Cortex of kidney (tissue), 1 donor: ENCODE results near the gene SNAP47.

Source experiments
- DNase-seq: peaks from one replicate; lab custom pipeline; 2025; lab: John Stamatoyannopoulos, UW

SNAP47 gene

DNA sequence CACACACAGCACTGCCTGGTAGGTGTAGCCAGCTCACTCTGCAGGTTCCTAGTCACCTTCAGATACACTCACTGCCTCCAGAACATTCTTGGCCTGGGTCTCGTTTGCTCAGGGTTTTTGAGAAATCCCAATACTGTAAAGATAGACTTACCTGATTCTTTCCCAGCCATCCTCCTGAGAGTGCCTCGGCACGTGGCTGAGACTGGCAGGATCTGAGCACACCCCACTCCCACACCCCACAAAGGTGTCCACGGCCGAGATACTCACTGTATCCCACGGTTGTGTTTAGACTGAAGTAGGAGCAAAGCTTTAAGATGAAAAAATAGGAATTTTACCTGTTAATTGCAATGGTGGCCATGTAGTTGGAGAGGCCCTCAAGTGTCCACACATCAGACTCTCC lies 33.4 kb downstream of the SNAP47 start:
- DNase-seq, result no peak

- no peak for DNase-seq
These were observed 34.1 kb downstream of the SNAP47 start for GRCh38 chr1:227769047-227769935.

GRCh38 chr1:227769936-227770494 lies 34.8 kb downstream of the SNAP47 start:
- no peak for DNase-seq

DNA sequence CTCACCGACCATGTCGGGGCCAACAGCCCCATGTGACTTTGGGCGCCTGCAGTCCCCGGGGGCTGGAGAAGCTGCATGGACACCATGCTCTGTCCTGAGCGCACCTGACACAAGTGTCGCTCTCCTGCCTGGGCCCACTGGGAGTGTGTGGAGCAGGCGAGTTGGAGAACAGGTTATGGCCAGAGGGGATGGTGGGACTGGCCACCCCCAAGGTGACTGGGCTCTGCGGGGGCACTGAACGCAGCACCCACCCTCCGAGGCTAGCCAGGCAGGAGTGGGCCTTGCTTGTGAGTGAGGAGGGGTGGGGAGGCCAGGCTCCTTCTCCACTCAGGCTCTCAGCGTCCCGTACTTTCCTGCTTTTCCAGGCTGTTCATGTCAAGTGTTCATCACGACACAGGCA lies 35.6 kb downstream of the SNAP47 start:
- DNase-seq, result no peak

DNA sequence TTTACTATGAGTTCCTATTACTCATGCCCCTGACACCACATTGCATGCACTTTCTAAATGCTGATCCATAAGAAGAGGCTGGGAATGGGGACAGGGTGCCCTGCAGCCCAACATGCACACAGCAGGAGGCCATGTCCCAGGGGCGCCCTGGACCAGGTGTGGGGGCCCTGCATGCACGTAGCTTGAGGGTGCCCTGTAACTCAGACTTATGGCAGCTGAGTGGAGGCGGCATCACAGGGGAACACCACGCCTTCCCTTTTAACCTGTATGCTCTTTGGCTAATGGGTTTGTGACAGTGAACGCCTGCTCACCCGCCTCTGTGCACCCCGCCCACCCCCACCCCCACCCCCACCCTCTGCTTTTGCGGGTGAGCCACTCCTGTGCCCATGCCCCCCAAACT lies 36.1 kb downstream of the SNAP47 start:
- DNase-seq, result no peak

DNA sequence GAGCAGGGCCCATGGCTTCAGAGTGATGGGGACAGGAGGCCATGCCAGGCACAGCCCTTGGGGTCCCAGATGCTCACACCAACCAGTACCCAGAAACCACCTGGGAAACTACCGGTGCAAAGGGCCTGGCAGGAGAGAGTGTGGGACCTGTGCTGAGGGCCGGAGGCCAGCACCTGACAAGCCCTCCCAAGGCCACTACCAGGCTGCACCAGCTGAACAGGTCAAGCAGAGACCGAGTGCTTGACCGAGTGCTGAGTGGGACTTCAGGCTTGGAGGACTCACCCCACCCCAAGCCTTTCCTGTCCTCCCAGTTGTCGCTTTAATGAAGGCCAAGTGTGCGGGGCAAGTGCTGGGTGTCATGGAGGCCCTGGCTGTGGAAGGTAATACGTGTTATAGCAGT lies 36.5 kb downstream of the SNAP47 start:
- no peak for DNase-seq

DNA sequence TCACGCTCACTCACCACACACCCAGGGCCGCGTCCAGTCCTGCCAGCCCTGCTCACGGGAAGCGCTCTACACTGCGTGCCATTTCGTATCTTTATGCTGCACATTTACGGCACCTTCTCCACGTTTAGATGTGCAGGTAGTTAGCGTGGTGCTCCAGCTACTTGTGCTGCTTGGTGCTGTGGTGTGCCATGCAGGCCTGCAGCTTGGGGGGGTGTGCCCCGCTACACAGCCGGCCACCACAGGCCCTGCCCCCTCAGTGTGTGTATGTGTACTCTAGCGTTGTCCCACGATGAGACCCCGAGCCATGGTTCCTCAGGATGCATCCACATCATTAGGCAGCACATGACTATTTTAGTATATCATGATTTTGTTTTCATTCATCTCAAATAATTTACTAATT lies 38.3 kb downstream of the SNAP47 start:
- DNase-seq, result no peak

DNA sequence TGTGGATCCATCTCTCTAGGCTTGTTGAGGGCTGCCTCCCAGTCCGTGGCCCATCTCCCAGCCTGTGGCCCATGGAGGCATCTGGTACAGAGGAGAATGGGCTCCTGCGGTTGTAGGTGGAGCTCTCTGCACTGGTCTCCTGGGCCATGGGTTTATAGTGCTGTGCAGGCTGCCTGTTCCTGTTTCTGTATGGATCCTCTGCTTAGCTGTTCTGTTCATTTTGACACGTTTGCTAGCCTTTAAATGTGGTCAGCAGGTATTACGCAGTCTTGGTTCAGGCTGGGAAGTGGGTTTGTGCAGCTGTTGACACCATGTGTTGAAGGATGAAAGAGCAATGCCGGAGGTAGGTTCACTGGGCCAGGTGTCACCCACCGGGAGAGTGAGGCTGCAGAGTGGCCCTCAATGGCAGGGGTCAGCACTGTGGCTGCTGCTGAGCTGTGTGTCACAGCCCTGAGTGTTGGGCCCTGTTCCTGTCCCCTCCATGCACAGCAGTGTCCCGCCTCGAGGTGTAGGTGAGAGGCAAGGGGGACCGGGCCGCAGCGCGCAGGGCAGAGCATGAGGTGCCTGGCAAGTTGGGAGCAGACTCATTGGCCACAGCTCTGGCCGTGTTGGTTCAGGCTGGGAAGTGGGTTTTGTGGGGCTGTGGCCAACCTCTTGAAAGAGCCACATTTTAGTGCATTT lies 39.0 kb downstream of the SNAP47 start:
- DNase-seq, result no peak

DNA sequence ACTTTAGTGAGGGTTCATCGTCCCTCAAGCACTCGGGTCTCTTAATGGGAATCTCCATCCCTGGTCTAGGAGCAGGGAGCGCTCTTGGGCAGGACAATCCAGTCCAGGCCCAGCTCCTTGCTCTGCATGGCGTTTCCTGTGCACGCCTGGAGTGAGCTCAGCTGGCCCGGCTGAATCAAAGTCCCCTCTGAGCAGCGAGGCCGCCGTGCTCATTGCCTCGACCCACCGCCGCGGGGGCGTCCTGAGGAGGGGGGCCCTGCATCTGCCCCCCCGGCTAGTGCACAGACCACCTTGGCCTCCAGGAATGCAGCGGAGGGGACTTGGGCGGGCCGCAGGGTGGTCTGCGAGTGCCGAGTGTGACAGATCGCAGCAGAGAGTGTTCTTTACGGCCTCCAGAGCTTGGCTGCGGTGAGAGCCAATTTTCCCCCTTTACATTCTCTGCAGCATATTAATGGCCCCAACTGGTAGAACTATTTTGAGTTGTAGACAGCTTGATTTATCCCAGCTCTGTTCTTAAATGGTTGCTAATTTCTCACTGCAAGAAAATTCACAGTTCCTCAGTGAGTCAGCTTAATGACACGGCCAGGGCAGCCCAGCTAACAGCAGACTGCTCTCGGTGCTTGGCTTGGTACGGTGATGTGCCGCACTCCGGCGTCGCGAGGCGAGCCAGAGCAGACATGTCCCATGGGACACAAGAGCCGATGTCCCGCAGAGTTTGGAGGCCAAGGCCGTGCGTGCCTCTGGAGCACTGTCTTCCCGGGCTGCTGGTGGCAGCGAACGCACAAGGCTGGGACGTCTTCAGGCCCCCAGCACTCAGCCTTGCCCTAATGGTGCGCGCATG lies 39.8 kb downstream of the SNAP47 start:
- DNase-seq, result no peak

DNA sequence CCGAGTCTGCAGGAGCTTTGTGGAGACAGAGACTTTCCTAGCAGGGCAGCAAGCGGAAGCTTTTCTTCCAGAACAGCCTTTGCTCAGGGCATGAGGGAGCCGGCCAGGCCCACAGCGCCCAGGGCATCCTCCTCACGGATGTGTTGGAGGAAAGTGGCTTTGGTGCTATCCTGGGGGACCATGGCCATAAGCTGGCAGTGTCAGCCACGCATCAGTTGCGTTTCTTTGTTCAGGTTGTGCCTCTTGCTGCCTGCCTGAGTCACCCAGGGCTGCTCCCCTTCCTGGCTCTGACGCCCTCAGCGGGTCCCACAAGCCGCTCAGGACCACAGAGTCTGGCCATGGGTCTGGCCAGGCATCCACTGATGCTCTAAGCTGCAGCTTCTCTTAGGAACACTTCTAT lies 40.6 kb downstream of the SNAP47 start:
- no peak for DNase-seq

GRCh38 chr1:227776331-227776771 lies 41.1 kb downstream of the SNAP47 start:
- no peak for DNase-seq

DNA sequence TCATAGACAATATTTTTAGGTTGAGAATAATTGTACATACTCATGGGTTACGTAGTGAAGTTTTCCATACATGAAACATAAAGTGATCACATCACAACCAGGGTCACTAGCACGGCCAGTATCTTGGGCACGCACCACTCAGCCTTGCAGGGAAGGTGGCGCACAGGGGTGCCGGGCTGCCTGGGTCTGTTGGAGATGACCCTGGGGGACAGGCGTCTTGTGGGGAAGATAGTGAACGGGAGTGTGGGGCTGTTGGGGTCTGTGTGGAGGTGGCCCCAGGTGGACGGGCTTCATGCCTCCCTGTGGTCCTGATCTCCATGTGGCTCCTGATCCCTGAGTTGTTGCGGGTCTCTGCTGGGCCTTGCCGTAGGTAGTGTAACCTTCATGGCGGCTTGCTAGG lies 41.9 kb downstream of the SNAP47 start:
- DNase-seq, result no peak

DNA sequence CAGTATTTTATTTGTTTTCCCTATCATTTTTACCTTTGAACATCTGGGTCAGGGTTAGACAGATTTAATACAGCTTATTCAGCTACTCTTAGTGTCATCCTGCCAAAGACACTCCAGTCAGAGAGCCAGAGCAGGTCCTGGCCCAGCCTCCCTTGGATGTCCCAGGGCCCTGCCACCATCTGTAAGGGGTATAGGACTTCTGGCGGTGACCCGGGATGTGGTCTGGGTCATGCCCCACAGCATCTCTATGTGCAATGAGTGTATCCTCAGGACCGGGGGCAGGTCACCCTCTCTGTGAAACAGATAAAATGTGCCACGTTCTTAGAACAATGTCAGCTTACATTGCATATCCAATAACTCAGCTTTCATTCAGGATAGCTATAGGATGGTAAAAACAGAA lies 42.4 kb downstream of the SNAP47 start:
- no peak for DNase-seq

DNA sequence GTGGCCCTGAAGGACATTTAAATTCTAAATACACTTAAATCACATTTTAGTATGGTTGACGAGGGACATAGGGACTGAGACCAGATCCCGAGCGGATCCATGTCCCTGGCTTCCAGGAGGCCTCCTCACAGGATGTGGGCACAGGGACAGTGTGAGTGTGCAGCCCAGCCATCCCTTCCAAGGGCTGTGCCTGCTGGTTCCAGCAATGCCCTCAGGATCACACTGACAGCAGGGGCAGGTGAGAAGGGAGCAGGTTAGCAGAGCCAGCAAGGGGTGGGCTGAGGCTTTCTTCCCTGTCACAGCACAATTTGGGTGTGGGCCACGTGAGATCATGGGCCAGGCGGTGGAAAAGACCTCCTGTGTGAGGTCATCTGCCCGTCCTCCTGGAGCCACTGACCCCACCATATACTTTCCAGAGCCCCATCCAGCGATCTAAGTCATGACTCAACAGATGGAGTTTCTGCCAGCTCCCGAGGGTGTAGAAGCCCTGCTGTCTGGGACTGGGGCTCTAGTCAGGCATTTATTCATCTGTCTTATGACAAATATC lies 43.2 kb downstream of the SNAP47 start:
- DNase-seq, result no peak

GRCh38 chr1:227779021-227779441 lies 43.8 kb downstream of the SNAP47 start:
- DNase-seq, result no peak

- DNase-seq, result no peak
These were observed 44.5 kb downstream of the SNAP47 start for GRCh38 chr1:227779685-227780084.

DNA sequence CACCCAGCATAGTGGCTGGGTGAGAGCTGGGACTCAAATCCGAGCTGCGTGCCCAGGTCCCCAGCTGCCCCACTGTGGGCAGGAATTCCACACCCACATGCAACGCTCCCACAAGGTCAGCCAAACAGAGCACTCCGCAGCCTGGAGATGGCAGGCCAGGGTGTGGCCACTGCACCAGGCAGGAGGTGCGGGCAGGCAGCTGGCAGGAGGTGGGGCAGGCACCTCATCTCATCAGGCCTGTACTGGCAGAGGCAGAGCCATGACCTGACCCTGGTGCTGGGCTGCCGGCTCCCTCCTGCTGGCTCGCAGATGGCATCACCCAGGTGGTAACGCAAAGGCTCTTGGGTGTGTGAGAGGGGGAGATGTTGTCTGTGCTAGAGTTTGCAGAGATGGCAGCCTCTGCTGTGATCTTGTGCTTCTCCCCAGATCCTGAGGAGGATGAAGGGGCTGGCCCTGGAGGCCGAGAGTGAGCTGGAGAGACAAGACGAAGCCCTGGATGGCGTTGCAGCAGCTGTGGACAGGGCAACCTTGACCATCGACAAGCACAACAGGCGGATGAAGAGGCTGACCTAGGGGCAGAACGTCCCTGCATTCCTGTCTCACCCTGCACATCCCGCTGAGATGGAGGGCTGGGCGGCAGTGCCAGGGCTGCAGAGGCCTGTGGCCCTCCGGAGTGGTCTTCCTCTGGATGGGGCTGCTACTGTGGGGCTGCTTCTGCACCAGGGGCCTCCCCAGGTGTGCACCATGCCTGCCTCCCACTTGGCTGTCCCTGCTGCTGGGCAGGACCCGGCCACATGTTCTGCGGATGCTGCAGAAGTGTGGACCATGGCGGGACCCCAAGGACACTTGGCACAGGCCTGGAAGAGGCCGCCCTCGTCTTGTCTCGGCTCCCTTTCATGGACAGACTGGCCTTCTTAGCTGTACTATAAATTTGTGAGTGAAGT lies 45.1 kb downstream of the SNAP47 start:
- no peak for DNase-seq

GRCh38 chr1:227781314-227781930 lies 46.2 kb downstream of the SNAP47 start:
- DNase-seq, result no peak

DNA sequence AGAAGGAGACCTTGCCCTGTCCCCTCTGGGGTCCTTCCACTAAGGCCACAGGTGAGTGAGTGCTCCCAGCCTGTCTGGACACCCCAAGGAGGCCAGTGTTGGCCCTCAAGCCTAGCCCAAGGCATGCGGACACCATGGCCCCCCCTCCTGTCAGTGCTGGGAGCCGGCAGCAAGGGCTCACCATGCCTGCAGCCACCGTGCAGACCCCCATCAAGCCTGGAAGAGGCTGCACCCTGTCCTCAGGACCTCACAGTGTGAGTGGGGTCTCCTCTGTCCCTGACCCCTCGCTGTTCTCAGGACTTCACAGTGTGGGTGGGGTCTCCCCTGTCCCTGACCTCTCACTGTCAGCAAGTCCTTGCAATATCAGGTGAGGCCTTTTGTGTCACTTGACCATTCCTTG lies 47.0 kb downstream of the SNAP47 start:
- DNase-seq, result no peak

DNA sequence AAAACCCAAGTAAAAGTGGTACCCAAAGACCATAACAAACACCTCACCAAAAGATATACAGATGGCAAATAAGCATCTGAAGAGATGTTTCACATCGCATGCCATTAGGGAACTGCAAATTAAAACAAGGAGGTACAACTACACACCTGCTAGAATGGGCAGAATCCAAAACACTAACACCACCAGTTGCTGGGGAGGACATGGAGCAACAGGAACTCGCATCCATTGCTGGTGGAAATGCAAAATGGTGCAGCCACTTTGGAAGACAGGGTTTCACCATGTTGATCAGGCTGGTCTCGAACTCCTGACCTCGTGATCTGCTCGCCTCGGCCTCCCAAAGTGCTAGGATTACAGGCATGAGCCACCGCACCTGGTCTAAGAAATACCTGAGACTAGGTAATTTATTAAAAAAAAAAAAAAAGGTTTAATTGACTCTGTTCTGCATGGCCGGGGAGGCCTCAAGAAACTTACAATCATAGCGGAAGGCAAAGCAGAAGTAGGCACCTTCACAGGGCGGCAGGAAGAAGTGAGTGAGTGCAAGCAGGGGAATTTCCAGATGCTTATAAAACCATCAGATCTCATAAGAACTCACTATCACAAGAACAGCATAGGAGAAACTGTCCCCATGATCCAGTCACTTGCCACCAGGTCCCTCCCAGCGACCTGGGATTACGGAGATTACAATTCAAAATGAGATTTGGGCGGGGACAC lies 50.0 kb downstream of the SNAP47 start:
- no peak for DNase-seq
